ENCODE results near the gene TMEM184C. TPM values are rescaled to one million over a fixed set of nuclear protein-coding genes. Genes with fewer than 3 reads are reported as not detected.
A peak's percentile ranks its signal among the peaks of the same experiment; 100 is the strongest.

The TMEM184C gene
- total and polyA plus RNA-seq, 8 donors: 33.7 to 42.1 (median 38.9) TPM

DNA sequence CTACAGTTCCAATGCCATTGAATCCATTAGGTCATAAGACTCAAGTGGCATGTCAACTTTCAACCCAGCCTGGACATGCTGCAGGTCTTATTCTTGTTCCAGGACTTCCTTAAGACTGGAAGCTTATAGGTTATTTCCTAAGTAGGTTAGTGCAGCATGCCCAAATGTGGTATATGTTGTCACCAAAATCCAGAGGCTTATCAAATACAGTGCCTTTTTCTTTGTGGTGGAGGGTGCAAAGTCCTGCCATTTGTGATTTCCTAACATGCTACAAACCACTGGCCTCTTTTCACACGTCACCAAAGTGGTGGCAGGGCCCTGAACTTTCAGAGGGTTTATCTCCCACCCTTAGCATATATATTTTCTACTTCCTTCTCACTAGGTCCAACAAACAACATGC lies 9.7 kb upstream of the TMEM184C start:
- DNase-seq: no peak

GRCh38 chr4:147610686-147611085 lies 6.5 kb upstream of the TMEM184C start:
- H3K9me3 ChIP-seq: no peaks in the 10 kb centered on the region
- TF ChIP-seq, protein P1, sequence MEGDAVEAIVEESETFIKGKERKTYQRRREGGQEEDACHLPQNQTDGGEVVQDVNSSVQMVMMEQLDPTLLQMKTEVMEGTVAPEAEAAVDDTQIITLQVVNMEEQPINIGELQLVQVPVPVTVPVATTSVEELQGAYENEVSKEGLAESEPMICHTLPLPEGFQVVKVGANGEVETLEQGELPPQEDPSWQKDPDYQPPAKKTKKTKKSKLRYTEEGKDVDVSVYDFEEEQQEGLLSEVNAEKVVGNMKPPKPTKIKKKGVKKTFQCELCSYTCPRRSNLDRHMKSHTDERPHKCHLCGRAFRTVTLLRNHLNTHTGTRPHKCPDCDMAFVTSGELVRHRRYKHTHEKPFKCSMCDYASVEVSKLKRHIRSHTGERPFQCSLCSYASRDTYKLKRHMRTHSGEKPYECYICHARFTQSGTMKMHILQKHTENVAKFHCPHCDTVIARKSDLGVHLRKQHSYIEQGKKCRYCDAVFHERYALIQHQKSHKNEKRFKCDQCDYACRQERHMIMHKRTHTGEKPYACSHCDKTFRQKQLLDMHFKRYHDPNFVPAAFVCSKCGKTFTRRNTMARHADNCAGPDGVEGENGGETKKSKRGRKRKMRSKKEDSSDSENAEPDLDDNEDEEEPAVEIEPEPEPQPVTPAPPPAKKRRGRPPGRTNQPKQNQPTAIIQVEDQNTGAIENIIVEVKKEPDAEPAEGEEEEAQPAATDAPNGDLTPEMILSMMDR (IDR thresholded peaks at IDR 0.05): no peak
- no peak for ATAC-seq
- H3K4me3 ChIP-seq: no peak overlapping the region
- no peak for DNase-seq
- no peaks in the 10 kb centered on the region for H3K27me3 ChIP-seq
- no peaks in the 10 kb centered on the region for H3K4me1 ChIP-seq
- no peak overlapping the region for H3K27ac ChIP-seq
- intact Hi-C loops (cut with DNase I): loop anchor here in 1 of 2 donors (10.0 kb wide), 1 partner anchor 254 kb away; no protein-coding TSS in a partner anchor
- H3K36me3 ChIP-seq: no peaks in the 10 kb centered on the region

More for the DNA sequence above, 9.7 kb upstream of the TMEM184C start:
- TF ChIP-seq, protein P1 (IDR thresholded peaks at IDR 0.05): no peak
- Histone ChIP-seq H3K4me3 (no peak overlapping the region), H3K36me3 (no peaks in the 10 kb centered on the region), H3K9me3 (no peaks in the 10 kb centered on the region), H3K27ac (no peak overlapping the region), H3K27me3 (no peaks in the 10 kb centered on the region), H3K4me1 (no peaks in the 10 kb centered on the region)
- ATAC-seq: no peak
- intact Hi-C loops (cut with DNase I): no loop called here

DNA sequence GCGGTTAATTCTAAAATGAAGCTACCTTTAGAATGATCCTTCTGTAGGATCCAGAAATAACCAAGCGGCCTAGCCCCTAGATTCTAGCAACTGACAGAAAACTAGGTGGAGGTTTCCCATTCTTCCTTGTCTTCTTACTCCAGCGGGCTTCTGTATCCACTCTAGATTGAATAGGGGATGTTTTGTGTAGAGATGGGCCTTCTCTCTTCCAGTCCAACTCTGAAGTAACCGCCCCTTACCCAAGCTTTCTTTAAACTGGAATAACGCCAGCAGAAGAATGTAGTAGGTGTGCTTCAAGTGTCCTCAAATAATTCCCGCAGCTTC lies 386 bp upstream of the TMEM184C start:
- Histone ChIP-seq H3K4me1 (peaks cover 10 to 37% of the 10 kb centered on the region in 2 donors), H3K27me3 (no peaks in the 10 kb centered on the region), H3K9me3 (no peaks in the 10 kb centered on the region), H3K4me3 (peak overlapping the region; percentile 69 to 76), H3K27ac (peak overlapping the region in 1 of 2 donors; percentile 85), H3K36me3 (no peaks in the 10 kb centered on the region)
- intact Hi-C loops (cut with DNase I): loop anchor here in 1 of 2 donors (10.0 kb wide), 1 partner anchor 248 kb away; no protein-coding TSS in a partner anchor
- TF ChIP-seq, protein P1 (IDR thresholded peaks at IDR 0.05): no peak
- DNase-seq: no peak
- peak; percentile 3 for ATAC-seq

DNA sequence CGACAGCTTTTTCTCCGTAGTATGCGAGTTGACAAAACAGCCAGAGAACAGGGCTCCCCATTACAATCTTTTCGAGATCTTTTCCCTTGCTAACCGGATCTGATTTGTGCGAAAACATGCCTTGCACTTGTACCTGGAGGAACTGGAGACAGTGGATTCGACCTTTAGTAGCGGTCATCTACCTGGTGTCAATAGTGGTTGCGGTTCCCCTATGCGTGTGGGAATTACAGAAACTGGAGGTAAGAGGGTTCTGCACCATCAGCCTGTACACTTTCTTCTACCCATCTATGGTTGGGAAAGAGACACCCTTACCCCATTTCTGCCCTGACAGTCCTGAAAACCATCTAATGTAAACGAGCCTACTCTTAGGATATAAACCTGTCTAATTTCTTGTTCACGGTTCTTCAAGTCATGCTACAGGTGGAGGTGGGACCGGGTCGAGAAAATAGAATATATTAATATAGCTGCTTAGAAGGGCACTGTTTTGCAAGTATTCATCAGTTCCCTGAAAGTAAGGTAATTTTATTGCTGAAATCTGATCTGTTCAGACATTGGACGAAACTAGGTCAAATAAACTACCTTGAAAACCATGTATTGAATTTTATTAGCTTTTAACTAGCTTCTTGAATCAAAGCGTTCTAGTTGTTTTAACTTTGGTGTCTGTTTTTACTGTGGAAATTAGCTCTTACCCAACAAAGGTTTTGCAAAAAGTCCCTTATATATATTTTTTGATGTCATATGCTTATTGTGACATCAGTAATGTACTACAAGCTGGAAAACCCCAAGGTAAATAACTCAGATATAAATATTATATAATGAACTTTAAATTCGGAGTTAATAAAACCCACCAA lies 869 bp downstream of the TMEM184C start:
- TF ChIP-seq, protein P1 (IDR thresholded peaks at IDR 0.05): peak in 1 of 2 donors; percentile 4
- peak overlapping the region; percentile 69 to 76 for H3K4me3 ChIP-seq
- no peaks in the 10 kb centered on the region for H3K9me3 ChIP-seq
- DNase-seq: no peak
- peak; percentile 23 for ATAC-seq
- peak overlapping the region; percentile 83 to 85 for H3K27ac ChIP-seq
- H3K36me3 ChIP-seq: peaks cover 0 to 6% of the 10 kb centered on the region in 2 donors
- peaks cover 10 to 37% of the 10 kb centered on the region in 2 donors for H3K4me1 ChIP-seq
- H3K27me3 ChIP-seq: no peaks in the 10 kb centered on the region
- intact Hi-C loops (cut with DNase I): loop anchor here in 1 of 2 donors (10.0 kb wide), 1 partner anchor 247 kb away; no protein-coding TSS in a partner anchor

DNA sequence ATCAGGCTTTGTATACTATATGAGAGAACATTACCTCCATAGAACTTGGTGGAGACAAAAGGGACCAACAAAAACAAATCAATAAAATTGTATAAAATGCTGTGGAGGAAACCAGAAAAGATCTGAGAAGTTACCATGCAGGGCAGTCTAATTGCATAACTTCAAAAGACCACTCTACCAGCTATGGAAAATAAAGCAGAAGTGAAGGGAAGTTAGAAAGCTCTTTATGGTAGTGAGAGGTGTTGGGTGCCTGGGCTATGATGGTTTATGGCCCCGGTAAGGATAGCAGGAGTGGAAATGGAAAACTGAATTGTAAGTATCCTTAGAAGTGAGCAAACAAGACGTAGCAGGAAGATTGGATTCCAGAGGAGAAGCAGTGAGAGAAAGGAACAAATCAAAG lies 3.1 kb downstream of the TMEM184C start:
- Histone ChIP-seq H3K9me3 (no peaks in the 10 kb centered on the region), H3K4me1 (peaks cover 10 to 37% of the 10 kb centered on the region in 2 donors), H3K4me3 (no peak overlapping the region), H3K36me3 (peaks cover 3 to 25% of the 10 kb centered on the region in 2 donors), H3K27ac (no peak overlapping the region), H3K27me3 (no peaks in the 10 kb centered on the region)
- DNase-seq (no peak), ATAC-seq (no peak)
- intact Hi-C loops (cut with DNase I): no loop called here
- TF ChIP-seq, protein P1 (IDR thresholded peaks at IDR 0.05): no peak
